ENCODE results near the gene INHBB.

DNA sequence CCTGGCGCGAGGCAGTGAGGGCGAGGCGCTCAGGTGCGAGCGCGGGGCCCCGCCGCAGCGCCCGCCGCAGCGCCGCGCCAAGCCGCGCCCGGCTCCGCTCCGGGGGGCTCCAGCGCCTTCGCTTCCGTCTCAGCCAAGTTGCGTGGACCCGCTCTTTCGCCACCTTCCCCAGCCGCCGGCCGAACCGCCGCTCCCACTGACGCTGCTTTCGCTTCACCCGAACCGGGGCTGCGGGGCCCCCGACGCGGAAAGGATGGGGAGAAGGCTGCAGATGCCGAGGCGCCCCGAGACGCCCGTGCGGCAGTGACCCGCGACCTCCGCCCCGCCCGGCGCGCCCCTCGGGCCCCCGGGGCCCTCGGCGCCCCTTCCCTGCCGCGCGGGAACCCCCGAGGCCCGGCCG is 328 bp upstream of the INHBB start:
- TF ChIP-seq TAF1 (IDR thresholded peaks at IDR 0.05; ENCODE audit: borderline replicate concordance, low read depth, low read length) = no peak
- no peak for TF ChIP-seq POLR2A (IDR thresholded peaks at IDR 0.05; ENCODE audit: low read depth, low read length)
- TF ChIP-seq POLR2AphosphoS5 (IDR thresholded peaks at IDR 0.05; ENCODE audit: low read depth, low read length) = no peak
